HG02623 (cell line): ENCODE results near the gene MDFI.

Experiments
- ATAC-seq: cut with Tn5 transposase; IDR thresholded peaks from one replicate; pipeline ENCODE4 v1.9.1; 2021; ENCODE audit warnings: moderate library complexity; ENCODE audit not compliant: unreplicated experiment

Gene MDFI

GRCh38 chr6:41648921-41649320 is 10.7 kb downstream of the MDFI start:
- no peak for ATAC-seq

- no peak for ATAC-seq
Measured at GRCh38 chr6:41649596-41649995, 11.3 kb downstream of the MDFI start.

- no peak for ATAC-seq
Measured at GRCh38 chr6:41650120-41650519, 11.9 kb downstream of the MDFI start.

- ATAC-seq: no peak
Measured at GRCh38 chr6:41651246-41651961, 13.1 kb downstream of the MDFI start.

DNA sequence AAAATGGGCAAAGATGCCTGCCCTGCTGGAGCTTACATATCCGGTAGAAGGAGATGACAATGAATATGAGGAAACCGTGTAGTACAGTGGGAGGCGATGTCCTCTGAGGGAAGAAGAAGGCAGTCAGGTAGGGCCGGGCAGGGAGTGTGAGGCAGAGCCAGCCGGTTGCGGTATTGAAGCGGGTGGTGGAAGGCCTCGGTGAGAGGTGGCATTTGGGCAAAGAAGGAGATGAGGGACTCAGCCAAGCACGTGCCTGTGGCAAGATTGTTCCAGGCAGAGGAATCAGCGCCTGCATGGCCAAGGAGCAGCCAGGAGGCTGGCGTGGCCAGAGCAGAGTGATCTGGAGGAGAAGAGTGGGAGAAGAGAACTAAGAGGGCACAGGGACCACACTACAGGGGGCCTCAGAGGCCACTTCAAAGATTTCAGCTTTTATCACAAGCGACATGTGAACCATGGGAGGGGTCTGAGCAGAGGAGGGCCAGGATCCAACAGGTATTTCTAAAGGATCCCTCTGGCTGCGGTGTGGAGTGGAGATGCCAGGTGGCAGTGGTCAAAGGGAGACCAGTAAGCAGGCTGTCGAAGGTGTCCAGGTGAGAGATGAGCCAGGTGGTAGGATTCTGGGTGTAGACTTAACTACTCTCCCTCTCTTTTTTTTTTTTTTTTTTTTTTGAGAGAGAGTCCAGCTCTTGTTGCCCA is 13.8 kb downstream of the MDFI start:
- ATAC-seq: no peak

- no peak for ATAC-seq
Measured at GRCh38 chr6:41652866-41653652, 14.8 kb downstream of the MDFI start.

GRCh38 chr6:41653691-41654090 is 15.4 kb downstream of the MDFI start:
- ATAC-seq: no peak

DNA sequence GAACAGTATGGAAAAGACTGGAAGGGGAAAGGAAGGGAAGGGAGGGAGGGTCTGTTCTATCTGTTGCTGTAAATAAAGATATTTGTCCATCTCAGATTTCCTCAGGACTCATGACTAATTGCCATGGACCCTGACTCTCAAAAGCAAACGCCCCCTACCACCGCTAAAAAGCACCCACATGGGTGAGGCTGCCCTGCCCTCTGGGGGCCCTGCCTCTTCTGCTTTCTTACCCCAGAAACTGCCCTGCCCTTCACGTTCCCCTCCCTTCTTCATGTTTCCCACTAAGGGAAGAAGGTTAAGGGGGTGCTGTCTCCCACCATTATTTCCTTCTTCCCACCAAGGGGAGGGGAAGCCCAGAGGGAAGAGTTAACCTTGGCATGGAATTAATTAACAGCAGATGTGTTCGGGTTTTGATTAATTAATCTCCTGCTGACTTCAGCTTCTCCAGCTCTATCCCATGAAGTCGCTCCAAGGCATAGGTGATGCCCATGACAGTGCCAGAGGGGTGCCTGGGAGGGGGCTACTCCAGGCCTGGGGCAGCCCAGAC is 16.0 kb downstream of the MDFI start:
- ATAC-seq: no peak

DNA sequence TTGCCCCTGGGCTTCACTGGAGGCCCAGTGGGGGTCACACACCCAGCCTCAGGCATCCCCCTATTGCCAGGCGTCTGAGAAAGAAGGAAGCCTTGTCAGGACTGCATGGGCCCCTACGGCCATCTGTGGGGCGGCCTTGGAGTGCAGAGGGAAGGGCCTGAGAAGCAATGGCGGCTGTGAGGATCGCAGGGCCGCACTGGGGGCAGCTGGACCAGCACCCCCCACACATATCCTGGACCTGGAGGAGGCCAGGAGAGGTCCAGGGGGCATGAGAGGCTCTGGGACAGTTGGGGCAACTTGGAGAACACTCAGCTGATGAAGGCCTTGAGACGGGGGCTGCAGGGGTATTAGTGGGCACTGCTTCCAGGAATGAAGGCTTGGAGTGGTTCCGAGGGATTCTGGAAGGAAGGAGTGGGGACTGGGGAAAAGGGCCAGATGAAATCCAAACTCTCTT is 16.5 kb downstream of the MDFI start:
- ATAC-seq: no peak

GRCh38 chr6:41655176-41655575 is 16.9 kb downstream of the MDFI start:
- ATAC-seq: no peak

- ATAC-seq: no peak
Measured at GRCh38 chr6:41655646-41656001, 17.4 kb downstream of the MDFI start.

DNA sequence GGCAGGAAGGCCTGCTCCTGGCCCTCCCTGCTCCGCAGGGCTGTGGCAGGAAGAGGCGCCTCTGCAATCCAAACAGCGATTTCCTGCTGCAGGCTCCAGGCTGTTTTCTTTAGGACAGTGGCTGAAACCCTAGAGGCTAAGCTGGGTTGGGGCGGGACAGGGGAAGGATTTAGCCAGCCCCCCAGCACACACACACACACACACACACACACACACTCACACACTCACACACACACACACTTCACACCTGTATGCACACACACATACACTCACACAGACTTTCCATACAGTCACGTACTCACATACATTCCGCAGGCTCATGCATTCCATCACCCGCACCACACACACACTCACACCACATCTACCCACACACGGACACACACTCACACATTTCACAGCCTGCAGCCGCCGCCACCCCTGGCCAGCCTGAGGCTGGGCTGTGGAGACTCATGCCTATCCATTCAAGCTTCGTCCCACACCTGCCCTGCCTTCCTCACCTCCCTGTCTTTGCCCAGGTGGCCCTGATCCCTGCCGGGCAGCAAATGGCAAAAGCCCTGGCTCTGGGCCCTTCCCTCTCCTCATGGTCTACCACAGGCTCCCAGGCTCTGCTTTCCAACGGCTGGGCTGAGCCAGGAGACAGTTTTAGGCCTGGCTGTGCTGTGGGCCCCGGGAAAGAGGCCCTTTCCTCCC is 17.9 kb downstream of the MDFI start:
- no peak for ATAC-seq

GRCh38 chr6:41657131-41658094 is 19.1 kb downstream of the MDFI start:
- ATAC-seq: no peak

DNA sequence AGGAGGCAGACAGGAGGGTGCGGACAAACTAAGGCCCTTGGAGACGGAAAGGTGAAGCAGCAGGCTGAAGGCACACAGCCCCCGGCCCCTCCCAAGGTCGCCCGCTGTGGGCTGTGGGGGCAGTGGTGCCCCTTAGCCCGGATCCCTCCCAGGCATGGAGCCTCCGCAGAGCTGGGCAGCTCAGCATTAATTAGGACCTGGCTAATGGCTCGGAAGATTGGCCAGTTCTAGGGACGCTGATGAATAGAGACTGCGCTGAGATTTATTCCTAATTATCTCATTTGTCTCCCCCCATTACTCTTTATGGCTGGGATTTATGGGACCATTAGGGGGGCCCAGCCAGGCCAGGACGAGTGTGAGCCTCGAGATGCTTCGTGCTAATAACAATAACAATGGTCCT is 20.4 kb downstream of the MDFI start:
- no peak for ATAC-seq

DNA sequence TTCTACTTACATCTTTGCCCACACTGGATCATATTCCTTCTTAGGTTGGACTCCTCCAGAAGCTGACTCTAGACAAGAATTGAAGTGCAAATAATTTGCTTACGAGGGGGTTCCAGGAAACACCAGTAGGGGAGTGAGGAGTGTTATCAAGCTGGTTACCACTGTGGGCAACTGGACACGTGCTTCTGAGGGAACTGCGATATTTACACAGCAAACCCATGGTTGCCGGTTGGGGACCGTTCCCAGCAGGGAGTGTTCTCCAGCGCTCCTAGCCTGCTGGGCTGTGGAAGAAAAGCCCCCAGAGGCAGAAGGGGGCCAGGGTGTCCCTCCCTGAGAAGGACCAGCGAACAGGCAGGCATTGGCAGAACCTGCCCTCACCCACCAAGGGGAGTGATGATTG is 21.7 kb downstream of the MDFI start:
- ATAC-seq: no peak

- ATAC-seq: no peak
Measured at GRCh38 chr6:41663568-41663967, 25.3 kb downstream of the MDFI start.

GRCh38 chr6:41664271-41664670 is 26.0 kb downstream of the MDFI start:
- ATAC-seq: no peak

DNA sequence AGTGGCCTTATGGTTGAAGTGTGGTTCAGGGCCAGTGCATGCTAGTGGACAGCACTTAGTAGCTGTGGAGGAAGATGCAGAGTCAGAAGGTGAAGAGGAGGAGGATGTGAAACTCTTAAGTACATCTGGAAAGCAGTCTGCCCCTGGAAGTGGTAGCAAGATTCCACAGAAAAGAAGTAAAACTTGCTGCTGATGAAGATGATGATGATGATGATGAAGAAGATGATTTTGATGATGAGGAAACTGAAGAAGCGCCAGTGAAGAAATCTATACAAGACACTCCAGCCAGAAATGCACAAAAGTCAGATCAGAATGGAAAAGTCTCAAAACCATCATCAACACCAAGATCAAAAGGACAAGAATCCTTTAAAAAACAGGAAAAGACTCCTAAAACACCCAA is 28.9 kb downstream of the MDFI start:
- ATAC-seq: no peak

- no peak for ATAC-seq
Measured at GRCh38 chr6:41668968-41669367, 30.7 kb downstream of the MDFI start.
